ENCODE results near the gene SMG5.

- TF ChIP-seq CTCF (IDR thresholded peaks at IDR 0.05) (no peak), EZH2 (IDR thresholded peaks at IDR 0.05) (no peak), EZH2phosphoT487 (IDR thresholded peaks at IDR 0.05) (no peak)
Observed at GRCh38 chr1:156244126-156244525, 38.5 kb downstream of the SMG5 start.

All from neural progenitor cell (in vitro differentiated cells).